GM12878 (cell line): Measurements from ENCODE around the gene ADRA2C. TPM values are rescaled to one million over a fixed set of nuclear protein-coding genes. Genes with fewer than 3 reads are reported as not detected.

Source experiments
- BCLAF1 ChIP-seq: fragments of 450-650 bp; IDR thresholded peaks from 2 replicates; pipeline ENCODE4 v1.6.1; 2017; ENCODE audit warnings: antibody characterized with exemption, mild to moderate bottlenecking, moderate library complexity
- CUX1 ChIP-seq: IDR thresholded peaks from 2 replicates; pipeline ENCODE4 v1.6.1; 2012; ENCODE audit warnings: improper control_type of control experiment, low read depth, low read length; ENCODE audit not compliant: insufficient replicate concordance
- LARP7 ChIP-seq: fragments of 450-650 bp; IDR thresholded peaks from 2 replicates; pipeline ENCODE4 v1.6.1; 2017; ENCODE audit warnings: mild to moderate bottlenecking
- NFYB ChIP-seq: IDR thresholded peaks from 2 replicates; pipeline ENCODE4 v1.6.1; 2011; ENCODE audit warnings: low read depth, mild to moderate bottlenecking, low read length, improper control_type of control experiment, moderate library complexity; ENCODE audit not compliant: insufficient read depth
- STAT3 ChIP-seq: IDR thresholded peaks from 2 replicates; pipeline ENCODE4 v1.6.1; 2011; ENCODE audit warnings: low read depth, low read length, improper control_type of control experiment
- ZNF592 ChIP-seq: fragments of 450-650 bp; IDR thresholded peaks from 2 replicates; pipeline ENCODE4 v1.6.1; 2017; ENCODE audit warnings: mild to moderate bottlenecking, moderate library complexity
- polyA plus RNA-seq, 11 experiments: library from polyadenylated mRNA; depleted of rRNA in 4 of 11; unstranded in 6 of 11; stranded (reverse) in 5 of 11; fragments of >200 nt; fragmentation: Nextera tagmentation in 4 of 11; fragmentation: Illumina TruSeq in 1 of 11; extraction: Ambion mirVana in 4 of 11; extraction: Trizol in 1 of 11; gene quantifications; 1 replicate in 1 of 11; 2 replicates in 10 of 11; pipeline versions ENCODE4 v1.2.1 to v1.2.3, GENCODE V29; 2011 to 2016; ENCODE audit warnings: inconsistent platforms in 2 of 11, missing spikeins in 2 of 11, low read depth in 1 of 11
- total RNA-seq, 4 experiments: library from RNA; depleted of rRNA in 3 of 4; stranded (reverse); fragments of >200 nt in 3 of 4; fragmentation: Illumina TruSeq in 1 of 4; extraction: Trizol in 1 of 4; gene quantifications; 2 replicates each; pipeline versions ENCODE4 v1.2.1 to v1.2.3, GENCODE V29; 2013 to 2021

ADRA2C gene
- total and polyA plus RNA-seq, 10 of the 15 experiments (the other 5 are each of a cell fraction or from before 2014, with no cell fraction given) = 0.15 TPM; not detected in 9

- TF ChIP-seq ZNF592 (no peak), NFYB (no peak), BCLAF1 (no peak), LARP7 (no peak), CUX1 (no peak), STAT3 (no peak)
Observed at GRCh38 chr4:3725936-3726870, 40.0 kb upstream of the ADRA2C start (continued).
